ENCODE data around the gene GRIK3. TPM values are rescaled to one million over a fixed set of nuclear protein-coding genes. Genes with fewer than 3 reads are reported as not detected.

GRIK3 gene
- total and polyA plus RNA-seq, 4 donors, result 0.03 to 0.08 (median 0.05) TPM; not detected in 1

DNA sequence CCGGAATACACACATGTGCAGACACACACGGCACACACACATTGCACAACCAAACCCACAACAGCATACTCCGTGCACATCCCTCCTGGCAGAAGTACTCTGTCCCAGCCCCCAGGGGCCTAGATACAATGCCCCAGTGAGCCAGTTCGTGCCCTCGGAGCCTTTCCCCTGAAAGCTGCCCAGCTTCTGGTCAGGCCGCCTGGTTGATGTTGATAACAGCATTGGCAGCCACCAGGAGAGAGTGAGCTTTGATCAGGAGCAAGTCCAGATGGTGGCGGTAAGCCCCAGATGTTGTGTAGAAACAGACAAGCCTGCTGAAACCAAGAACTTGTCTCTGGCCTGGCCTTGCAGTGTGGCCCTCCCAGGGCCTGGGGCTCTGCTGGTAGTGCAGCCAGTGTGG lies 109.1 kb downstream of the GRIK3 start:
- TF ChIP-seq FOXA1 (IDR thresholded peaks at IDR 0.05) (no peak), HNF4G (IDR thresholded peaks at IDR 0.05) (no peak), SP1 (IDR thresholded peaks at IDR 0.05) (no peak), RXRA (IDR thresholded peaks at IDR 0.05) (no peak), TAF1 (conservative IDR thresholded peaks at IDR 0.05) (no peak), JUND (IDR thresholded peaks at IDR 0.05) (no peak), HNF4A (conservative IDR thresholded peaks at IDR 0.05) (no peak), FOXA2 (IDR thresholded peaks at IDR 0.05) (no peak), NR2F2 (IDR thresholded peaks at IDR 0.05) (no peak), RAD21 (IDR thresholded peaks at IDR 0.05) (no peak), EGR1 (IDR thresholded peaks at IDR 0.05; ENCODE audit: low read depth in 2 of 2) (no peak), YY1 (IDR thresholded peaks at IDR 0.05) (no peak), GABPA (IDR thresholded peaks at IDR 0.05 in 1 of 2, conservative IDR thresholded peaks at IDR 0.05 in 1 of 2) (no peak)
- TF ChIP-seq, protein P1, sequence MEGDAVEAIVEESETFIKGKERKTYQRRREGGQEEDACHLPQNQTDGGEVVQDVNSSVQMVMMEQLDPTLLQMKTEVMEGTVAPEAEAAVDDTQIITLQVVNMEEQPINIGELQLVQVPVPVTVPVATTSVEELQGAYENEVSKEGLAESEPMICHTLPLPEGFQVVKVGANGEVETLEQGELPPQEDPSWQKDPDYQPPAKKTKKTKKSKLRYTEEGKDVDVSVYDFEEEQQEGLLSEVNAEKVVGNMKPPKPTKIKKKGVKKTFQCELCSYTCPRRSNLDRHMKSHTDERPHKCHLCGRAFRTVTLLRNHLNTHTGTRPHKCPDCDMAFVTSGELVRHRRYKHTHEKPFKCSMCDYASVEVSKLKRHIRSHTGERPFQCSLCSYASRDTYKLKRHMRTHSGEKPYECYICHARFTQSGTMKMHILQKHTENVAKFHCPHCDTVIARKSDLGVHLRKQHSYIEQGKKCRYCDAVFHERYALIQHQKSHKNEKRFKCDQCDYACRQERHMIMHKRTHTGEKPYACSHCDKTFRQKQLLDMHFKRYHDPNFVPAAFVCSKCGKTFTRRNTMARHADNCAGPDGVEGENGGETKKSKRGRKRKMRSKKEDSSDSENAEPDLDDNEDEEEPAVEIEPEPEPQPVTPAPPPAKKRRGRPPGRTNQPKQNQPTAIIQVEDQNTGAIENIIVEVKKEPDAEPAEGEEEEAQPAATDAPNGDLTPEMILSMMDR (IDR thresholded peaks at IDR 0.05; ENCODE audit: low read depth, low read length, missing input control), result no peak
- TF ChIP-seq, protein P2, sequence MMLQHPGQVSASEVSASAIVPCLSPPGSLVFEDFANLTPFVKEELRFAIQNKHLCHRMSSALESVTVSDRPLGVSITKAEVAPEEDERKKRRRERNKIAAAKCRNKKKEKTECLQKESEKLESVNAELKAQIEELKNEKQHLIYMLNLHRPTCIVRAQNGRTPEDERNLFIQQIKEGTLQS (IDR thresholded peaks at IDR 0.05), result no peak
- TF ChIP-seq, protein P3, sequence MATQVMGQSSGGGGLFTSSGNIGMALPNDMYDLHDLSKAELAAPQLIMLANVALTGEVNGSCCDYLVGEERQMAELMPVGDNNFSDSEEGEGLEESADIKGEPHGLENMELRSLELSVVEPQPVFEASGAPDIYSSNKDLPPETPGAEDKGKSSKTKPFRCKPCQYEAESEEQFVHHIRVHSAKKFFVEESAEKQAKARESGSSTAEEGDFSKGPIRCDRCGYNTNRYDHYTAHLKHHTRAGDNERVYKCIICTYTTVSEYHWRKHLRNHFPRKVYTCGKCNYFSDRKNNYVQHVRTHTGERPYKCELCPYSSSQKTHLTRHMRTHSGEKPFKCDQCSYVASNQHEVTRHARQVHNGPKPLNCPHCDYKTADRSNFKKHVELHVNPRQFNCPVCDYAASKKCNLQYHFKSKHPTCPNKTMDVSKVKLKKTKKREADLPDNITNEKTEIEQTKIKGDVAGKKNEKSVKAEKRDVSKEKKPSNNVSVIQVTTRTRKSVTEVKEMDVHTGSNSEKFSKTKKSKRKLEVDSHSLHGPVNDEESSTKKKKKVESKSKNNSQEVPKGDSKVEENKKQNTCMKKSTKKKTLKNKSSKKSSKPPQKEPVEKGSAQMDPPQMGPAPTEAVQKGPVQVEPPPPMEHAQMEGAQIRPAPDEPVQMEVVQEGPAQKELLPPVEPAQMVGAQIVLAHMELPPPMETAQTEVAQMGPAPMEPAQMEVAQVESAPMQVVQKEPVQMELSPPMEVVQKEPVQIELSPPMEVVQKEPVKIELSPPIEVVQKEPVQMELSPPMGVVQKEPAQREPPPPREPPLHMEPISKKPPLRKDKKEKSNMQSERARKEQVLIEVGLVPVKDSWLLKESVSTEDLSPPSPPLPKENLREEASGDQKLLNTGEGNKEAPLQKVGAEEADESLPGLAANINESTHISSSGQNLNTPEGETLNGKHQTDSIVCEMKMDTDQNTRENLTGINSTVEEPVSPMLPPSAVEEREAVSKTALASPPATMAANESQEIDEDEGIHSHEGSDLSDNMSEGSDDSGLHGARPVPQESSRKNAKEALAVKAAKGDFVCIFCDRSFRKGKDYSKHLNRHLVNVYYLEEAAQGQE (IDR thresholded peaks at IDR 0.05), result no peak
- TF ChIP-seq, protein P4, sequence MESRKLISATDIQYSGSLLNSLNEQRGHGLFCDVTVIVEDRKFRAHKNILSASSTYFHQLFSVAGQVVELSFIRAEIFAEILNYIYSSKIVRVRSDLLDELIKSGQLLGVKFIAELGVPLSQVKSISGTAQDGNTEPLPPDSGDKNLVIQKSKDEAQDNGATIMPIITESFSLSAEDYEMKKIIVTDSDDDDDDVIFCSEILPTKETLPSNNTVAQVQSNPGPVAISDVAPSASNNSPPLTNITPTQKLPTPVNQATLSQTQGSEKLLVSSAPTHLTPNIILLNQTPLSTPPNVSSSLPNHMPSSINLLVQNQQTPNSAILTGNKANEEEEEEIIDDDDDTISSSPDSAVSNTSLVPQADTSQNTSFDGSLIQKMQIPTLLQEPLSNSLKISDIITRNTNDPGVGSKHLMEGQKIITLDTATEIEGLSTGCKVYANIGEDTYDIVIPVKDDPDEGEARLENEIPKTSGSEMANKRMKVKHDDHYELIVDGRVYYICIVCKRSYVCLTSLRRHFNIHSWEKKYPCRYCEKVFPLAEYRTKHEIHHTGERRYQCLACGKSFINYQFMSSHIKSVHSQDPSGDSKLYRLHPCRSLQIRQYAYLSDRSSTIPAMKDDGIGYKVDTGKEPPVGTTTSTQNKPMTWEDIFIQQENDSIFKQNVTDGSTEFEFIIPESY (IDR thresholded peaks at IDR 0.05), result no peak
- TF ChIP-seq, protein P5, sequence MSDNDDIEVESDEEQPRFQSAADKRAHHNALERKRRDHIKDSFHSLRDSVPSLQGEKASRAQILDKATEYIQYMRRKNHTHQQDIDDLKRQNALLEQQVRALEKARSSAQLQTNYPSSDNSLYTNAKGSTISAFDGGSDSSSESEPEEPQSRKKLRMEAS (IDR thresholded peaks at IDR 0.05), result no peak
- no peak for DNase-seq (ENCODE audit: low spot score)
- Histone ChIP-seq H3K4me3 (ENCODE audit: low read depth in 1 of 3, low read length in 3 of 3) (no peak overlapping the region), H3K9ac (ENCODE audit: low read depth in 1 of 2, low read length in 2 of 2) (no peak overlapping the region), H3K36me3 (ENCODE audit: control insufficient read depth in 4 of 4, insufficient read depth in 3 of 4, low read depth in 1 of 4, low read length in 3 of 4) (no peaks in the 10 kb centered on the region), H3K9me3 (ENCODE audit: control insufficient read depth in 4 of 4, low read length in 3 of 4) (no peaks in the 10 kb centered on the region), H3K27me3 (ENCODE audit: control insufficient read depth in 4 of 4, insufficient read depth in 4 of 4, low read length in 3 of 4) (no peaks in the 10 kb centered on the region), H3K27ac (ENCODE audit: low read depth in 1 of 2, low read length in 2 of 2) (no peak overlapping the region), H3K4me1 (ENCODE audit: control insufficient read depth in 4 of 4, insufficient read depth in 4 of 4, low read length in 3 of 4) (no peaks in the 10 kb centered on the region)
- WGBS, result 76% methylated on average over 7 of the region's 7 CpGs

All from liver (tissue), 9 donors.